Hematopoietic multipotent progenitor cell treated with erythropoietin and hydrocortisone succinate and interleukin-3 and kit ligand, for 6 days (in vitro differentiated cells): ENCODE data around the gene MYO1D.
"Not testable (repeated sequence)": the region's sequence is repeated elsewhere in the genome, so short reads cannot be mapped to it uniquely, and the experiment has no call there.

Experiments used
- DNase-seq: peaks from one replicate; pipeline ENCODE4 v3.0.0-alpha.2; 2015

Gene MYO1D

DNA sequence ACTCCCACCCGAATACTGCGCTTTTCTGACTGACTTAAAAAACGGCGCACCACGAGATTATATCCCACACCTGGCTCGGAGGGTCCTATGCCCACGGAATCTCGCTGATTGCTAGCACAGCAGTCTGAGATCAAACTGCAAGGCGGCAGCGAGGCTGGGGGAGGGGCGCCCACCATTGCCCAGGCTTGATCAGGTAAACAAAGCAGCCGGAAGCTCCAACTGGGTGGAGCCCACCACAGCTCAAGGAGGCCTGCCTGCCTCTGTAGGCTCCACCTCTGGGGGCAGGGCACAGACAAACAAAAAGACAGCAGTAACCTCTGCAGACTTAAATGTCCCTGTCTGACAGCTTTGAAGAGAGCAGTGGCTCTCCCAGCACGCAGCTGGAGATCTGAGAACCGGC, 10.5 kb upstream of the MYO1D start:
- DNase-seq = not testable (repeated sequence)

DNA sequence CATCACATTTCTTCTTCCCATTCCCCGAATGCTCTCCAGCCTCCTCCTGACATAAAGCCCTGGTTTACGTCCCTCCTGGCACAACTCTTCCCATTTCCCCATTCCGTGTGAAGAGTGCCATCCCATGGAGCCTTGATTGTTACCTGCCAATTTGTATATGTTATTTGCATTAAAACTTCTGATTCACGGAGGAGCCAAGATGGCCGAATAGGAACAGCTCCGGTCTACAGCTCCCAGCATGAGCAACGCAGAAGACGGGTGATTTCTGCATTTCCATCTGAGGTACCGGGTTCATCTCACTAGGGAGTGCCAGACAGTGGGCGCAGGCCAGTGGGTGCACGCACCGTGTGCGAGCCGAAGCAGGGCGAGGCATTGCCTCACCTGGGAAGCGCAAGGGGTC, 10.0 kb upstream of the MYO1D start:
- DNase-seq = not testable (repeated sequence)

DNA sequence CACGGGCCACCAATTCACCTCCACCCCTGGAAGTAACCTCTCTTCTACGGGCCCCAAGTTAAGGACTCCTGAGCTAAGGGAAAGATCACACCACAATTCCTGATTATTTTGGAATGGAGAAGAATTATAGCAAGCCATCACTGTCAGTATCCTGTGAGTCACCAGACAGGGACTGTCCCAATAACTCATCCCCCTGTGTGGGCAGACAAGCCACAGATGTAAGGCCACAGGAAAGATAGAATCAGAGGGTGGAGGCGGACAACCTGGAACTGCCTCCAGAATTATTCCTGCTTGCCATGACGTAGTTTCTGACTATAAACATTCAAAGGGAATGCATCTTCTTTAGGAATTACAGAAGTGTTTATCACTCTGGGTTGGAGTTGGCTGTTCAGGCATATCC, 5.8 kb upstream of the MYO1D start:
- DNase-seq = no peak

DNA sequence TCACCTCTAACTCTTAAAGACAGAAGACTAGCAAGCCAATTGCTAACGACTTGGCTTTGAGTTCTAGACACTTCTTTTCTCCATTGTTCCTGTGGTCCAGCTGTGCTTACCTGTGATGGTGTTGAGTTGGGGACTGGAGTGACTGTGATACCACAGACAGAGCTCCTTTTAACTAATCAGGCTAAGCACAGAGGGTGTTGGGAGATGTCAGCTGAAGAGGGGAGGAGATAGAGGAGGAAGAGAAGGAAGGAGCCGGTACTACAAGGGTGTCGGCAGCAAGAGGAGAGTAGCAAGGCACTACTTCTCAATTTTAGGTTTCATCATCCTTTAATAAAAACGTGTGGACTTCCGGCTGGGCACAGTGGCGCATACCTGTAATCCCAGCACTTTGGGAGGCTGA, 5.1 kb upstream of the MYO1D start:
- DNase-seq = peak; percentile 35

DNA sequence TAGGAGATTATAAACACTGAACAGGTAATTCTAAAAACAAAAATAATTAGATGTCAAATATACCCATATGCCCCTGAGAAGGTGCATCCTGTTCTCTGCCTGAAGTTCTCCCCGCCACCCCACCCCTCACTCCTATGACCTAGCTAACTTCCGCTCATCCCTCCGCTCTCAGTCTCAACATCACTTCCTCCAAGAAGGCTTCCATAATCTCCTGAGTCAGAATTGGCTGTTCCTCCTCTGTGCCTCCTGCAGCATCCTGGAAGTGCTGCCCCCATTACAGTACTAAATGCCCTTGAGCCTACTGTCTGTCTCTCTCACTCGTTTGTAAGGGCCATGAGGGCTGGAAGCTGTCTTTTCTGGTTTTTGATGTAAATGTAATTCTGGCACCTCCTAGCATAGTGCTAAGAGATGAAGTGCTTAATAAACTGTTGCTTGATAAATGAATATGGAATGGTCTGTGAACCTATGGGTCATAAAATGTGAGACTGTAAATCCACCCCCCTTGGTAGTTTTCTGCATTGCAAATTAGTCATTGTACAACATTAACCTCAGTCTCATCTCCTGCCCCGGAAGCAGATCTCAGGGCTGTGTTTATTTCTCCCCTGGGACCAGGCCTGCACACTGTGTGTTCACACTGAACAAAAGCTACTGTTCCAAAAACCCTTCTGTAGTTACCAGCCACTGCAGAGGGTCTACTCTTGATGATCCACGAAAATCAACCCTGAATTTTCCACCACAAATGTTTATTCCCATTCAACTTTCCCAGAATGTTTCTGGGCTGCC, 3.9 kb upstream of the MYO1D start:
- DNase-seq = no peak

DNA sequence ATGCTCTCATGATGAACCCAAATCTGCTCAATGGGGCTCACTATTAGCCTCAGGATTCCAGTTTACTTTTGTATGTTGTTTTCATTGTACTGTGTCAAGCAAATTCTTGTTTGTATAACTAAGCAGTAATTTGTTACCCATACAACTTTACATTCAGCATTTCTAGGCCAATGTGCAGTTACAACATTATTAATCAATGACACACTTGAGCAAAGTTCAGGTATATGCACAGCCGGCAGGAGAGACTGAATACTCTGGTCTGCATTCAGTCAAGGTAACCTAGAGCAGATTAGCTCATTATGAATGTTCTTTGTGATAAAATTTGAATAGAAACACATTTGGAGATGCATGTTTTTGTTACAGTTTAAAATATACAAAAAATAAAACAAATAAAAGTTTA, 2.2 kb upstream of the MYO1D start:
- no peak for DNase-seq

DNA sequence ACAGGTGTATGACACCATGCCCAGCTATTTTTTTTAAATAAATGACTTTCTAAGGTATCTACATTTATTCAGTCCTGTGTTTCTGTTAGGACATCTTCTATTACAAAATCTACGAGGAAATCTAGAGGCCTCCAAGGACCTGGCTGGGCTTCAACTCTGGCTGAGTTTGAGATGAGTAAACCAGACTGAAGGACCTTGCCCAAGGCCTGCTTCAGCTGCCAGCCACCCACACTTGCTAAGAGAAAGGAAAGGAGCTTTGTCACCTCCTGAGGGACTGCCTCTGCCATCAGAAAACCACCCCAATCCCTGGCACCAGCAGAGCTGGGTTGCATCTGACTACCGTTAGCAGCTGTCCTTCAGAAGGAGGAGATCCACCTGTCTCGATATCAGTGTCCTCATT, 1.3 kb upstream of the MYO1D start:
- no peak for DNase-seq

DNA sequence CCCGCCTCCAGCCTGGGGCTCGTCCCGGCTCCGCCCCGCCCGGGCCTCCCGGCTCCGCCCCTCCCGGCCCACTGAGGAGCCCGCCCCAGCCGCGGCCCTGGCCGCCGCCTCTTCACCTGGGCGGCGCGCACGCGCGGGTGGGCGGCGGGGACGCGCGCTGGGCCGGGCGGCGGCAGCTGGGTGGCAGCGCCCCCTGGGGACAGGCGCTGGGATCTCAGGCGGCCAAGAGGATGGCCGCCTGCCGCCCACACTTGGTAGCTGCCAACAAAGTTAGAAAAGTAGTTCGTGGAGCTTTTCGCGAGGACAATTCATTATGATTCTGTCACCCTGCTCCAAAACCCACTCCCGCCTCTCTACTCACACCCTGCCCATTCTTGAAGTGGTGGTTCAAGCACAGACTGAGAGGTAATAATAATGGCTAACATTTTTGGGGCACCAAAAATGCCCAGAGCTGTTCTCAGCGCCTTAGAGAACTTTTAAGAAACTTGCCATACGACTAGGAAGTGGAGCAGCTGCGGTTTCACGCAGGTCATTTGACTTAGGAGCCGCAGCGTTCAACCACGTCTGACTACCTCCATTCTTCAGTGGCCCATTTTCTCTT, 340 bp upstream of the MYO1D start:
- peak; percentile 94 for DNase-seq

DNA sequence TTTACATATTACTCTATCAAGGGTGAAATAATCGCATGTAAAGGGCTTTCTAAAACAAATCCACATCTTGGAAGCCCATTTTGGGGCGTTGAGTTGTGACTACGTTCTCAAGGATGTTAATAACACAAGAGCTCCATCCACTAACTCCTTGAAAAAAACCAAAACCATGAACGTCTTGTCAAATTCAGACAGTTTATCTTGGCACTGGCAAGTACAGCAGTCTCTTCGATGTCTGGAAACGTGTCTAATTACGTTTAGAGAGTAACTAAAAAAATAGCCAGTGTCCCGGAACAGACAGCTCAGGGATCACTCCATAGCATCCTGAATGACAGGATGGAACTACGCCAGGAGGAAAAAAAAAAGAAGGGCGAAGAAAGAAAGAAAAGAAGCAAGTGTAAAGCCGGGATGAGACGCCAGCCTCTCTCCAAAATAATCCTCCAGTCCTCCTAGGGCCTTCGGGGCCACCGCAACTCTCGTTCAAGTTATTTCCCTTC, 954 bp downstream of the MYO1D start:
- peak; percentile 36 for DNase-seq

DNA sequence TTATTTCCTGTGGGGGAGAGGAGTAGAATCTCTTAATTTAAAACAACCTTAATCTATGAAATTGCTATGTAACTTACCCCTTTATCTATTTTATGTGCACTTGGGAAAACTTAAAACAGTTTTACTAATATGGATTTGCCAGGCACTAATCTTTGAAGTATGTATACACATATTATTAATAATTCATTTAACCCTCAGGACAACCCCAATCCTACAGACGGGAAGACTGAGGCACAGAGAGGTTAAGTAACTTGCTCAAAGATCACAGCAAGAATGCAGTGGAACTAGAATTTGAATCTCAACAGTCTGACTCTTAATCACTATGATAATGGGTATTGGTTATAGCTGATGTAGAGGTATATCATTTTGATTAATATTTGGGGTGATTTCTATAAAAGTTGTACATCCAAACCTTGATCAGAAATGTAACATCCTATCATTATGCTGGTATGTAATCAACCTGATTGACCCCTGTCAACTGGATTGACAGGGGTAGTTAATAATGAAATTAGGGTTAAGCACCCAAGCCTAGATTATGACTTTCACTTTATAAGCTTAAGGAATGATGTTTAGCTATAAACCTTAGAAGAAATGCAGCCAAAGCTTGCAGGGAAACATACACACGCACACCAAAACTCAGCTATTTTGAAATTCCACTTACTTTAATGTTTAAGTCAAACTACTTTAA, 1.6 kb downstream of the MYO1D start:
- DNase-seq = no peak

DNA sequence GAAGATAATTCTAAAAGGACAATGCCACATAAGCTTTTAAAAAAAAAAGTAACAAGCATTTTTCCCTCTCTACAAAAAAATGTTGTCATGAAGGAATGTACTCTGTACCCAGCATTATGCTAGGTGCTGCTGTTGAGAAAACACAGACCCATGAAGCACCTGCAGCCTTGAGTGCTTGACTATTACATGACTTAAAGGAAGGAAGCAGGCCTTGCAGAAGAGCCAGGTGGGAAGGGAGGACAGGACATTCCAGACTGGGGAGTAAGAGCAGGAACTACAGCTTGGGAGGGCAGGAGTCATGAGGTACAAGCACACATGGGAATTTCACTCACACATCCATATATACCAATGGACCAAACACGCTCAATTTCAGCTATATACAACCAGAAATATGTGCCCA, 3.8 kb downstream of the MYO1D start:
- DNase-seq = no peak

DNA sequence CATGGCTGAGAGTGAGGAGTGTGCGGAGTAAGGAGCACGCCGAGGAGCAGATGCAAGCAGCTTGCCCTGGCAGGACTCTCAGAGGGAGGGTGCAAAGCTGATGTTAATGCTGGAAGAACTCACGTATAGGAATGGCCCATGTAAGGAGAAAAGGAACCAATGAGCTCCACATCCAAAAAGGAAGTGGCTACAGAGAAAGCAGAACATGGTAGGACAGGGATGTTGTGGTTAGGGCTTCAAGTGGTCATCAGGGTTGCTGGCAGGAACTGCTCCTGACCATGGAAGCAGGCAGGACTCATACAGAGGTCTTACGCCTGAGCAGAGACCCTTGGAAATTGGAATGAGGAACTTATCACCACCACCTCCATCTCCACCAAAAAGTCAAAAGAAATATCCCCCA, 5.2 kb downstream of the MYO1D start:
- peak; percentile 37 for DNase-seq

DNA sequence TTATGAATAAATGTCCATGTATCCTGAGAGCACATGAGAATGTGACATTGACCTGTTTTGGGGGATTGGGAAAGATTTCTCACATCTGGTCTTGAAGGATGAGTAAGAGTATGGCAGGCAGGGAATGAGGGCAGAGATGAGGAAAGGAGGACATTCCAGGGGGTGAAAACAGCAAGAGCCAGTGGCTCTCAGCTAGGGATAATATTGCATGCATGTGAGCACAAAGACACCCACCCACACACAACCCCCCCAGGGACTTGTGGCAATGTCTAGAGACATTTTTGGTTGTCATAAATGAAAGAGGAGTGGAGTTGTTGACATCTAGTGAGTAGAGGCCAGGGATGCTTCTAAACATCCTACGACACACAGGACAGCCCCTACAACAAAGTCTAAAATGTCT, 6.0 kb downstream of the MYO1D start:
- no peak for DNase-seq

DNA sequence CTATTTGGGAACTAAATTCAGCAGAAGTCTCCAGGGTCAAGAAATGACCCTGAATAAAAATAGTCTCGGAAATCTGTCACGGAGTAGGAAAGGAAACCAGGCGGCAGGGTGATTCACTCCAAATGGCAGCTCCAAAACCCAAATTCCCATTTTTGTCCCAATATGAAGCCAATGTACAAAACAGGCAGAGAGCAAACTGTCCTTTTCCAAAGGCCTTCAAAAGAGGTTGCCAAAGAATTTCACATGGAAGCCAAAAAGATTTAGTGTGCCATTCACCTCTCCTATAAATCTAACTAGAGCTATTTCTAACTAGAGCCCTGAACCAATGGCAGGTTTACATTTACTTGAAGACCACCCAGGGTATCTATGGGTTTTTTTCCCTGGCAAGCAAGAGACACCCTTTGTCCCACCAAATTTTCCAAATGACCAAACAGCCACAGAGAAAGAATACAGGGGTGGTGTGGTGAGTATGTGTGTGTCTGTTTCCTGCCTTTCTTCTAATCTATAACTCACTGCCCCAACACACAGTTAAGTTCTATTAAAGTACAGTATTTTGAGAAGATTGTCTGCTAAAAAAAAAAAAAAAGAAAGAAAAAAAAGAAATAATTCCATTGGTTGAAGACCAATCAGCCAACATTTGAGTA, 6.8 kb downstream of the MYO1D start:
- no peak for DNase-seq

DNA sequence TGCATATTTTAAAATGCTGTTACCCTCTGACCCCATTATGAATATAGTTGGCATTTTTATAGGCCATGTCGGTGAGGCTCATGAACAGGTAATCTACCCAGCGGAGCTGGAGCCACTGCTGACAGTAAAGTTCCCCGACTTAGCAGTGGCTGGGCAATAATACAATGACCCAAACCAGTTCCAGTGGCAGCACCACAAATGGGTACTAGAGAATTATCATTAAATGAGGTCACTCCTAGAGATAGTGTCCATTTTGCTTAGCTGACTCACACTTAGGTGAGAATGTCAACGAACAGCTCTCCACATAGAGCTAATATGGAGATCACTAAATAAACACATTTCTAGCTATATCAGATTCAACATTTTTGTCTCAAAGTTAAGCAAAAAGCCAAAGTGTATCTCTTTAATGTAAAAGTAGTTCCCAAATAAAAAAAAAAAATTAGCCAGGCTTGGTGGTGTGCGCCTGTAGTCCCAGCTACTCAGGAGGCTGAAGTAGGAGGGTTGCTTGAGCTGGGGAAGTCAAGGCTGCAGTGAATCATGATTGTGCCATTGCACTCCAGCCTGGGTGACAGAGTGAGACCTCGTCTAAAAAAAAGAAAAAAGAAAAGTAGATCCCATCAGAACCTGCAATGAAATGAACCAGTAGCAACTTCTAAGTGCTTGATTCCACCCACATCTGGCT, 7.4 kb downstream of the MYO1D start:
- DNase-seq = no peak

DNA sequence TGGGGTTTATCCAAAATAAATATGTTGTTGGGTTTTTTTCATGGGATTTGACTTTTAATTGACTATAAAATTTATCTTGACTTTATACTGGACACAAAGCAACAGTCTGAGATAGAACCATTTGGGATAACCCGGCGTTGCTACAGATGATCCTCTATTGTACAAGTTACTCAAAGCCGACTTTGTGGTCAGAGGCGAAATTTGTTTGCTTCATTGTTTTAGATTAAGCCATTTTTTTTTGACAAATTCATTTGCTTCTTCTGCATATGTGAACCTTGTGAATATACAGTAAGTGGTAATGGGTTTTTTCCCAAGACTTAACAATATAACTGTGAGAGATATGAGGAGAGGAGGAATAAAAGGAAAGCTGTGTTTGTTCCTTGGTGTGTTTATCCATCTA, 11.8 kb downstream of the MYO1D start:
- DNase-seq = no peak

DNA sequence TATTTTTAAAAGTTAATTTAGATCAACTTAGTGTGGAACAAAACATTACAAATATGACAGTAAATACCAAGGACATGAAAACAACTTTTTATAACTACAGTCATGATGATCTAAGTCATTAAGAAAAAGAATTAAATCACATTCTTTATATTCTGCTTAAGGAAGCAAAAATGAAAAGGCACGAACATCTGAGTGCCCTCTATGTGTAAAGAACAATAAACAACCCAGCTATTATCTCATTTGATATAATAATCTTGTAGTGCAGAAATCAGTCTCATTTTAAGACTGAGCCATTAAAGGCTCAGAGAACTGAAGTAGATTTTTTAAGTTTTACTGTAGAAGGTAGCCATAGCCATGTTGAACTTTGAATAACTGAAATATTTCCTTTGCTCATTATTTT, 13.4 kb downstream of the MYO1D start:
- no peak for DNase-seq

DNA sequence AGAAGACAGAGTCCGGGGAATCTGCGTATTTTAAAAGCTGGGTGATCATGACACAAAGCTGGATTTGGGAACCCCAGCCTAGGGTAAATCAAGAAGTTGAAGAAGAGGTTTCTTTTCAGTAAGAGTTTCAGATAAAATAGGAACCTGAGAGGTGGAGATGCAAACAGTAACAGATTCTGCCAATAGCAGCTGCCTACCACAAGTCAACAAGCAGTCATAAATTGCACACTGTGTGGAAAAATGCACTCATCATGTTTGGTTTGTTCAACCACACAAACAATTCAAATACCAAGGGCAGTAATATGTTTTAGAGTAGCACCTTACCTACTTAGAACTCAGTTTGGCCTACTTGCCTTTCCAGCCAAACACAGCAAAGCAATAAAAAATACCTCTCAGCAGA, 14.0 kb downstream of the MYO1D start:
- no peak for DNase-seq

DNA sequence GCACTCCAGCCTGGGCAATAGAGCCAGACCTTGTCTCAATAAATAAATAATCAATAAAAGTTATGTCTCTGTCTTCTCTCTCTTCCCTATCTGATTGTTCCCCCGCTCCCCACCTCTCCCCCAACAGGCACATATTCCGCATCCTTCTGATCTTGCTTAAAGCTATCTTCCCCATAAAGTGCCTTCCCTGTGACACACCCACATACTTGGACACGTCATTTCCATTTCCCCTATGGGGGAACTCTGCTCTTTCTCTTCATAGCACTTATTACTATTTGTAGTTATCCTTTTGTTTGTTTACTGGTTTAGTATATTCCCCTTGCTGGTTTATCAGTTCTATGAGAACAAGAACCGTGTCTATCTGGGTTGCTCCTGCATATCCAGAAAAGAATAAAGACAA, 14.9 kb downstream of the MYO1D start:
- DNase-seq = no peak

DNA sequence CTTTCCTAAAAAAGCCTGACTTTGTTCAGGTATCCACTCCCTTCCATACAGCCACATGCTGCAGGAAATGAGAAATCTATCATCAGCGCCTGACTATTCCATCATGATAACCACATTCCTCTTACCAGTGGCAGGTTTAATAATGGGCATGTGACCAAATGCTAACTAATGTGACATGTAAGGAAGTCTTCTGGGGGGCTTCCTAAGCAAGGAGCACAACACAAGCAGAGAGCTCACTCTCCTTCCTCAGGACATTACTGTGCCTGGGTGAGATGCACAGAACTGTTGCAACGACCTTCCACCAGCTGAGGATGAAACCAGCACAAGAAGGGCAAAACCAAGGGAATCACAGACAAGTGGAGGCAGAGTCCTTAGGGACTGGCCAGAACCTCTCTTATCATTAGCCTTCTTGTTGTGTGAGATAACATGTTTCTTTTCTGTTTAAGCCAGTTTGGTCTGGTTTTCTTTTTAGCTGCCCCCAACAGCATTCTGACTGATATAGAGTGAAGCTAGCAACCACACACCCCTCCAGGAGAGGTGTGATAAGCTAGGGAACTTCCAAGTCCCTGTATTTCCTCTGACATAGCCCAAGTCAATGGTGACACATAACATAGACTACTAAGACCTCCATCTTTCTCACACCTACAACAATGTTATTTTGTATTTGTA, 16.9 kb downstream of the MYO1D start:
- DNase-seq = peak; percentile 95

DNA sequence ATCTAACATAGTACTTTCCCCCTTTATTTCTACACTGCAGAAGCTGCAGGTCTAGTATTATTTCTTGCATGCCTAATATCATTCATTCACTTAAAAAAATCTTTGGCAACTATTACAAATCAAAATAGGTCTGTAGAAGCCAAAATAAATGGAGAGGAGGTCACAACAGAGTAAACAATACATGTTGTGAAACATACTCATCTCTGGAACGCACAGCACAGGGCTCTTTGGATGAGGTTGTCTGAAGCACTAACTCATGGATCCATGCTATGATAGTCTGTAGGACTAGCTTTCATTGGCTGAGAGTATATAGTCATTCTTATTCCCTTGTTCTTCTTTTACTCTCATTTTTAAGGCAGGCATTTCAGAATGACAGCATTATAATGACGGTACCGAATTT, 21.3 kb downstream of the MYO1D start:
- no peak for DNase-seq

DNA sequence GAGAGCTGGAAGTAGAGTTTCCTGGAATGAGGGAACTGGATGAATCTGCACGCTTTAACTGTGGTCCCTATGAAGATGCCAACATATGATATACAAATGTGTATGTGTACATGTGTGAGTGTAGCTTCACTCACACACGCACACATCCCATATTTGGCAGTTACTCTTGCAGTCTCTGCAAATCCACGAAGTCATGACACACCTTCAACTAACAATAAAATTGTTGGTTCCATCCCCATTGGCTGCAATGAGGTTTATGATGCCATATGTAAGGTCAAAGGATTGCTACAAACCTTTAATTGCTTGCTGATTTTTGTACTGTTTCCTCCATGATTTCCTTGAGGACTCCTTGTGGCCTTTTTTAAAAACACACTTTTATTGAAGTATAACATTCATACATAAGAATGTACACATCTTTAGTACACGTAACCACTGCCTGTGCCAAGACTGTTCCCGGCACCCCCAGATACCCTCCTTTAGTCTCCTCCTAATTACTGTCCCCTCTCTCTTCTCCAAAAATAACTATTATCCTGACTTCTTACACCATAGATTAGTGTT, 22.0 kb downstream of the MYO1D start:
- peak; percentile 32 for DNase-seq
